ENCODE results near the gene UBE4A. TPM values are rescaled to one million over a fixed set of nuclear protein-coding genes. Genes with fewer than 3 reads are reported as not detected.

The UBE4A gene
- total RNA-seq, 1 donor from 2014 or later = 16.1 TPM

DNA sequence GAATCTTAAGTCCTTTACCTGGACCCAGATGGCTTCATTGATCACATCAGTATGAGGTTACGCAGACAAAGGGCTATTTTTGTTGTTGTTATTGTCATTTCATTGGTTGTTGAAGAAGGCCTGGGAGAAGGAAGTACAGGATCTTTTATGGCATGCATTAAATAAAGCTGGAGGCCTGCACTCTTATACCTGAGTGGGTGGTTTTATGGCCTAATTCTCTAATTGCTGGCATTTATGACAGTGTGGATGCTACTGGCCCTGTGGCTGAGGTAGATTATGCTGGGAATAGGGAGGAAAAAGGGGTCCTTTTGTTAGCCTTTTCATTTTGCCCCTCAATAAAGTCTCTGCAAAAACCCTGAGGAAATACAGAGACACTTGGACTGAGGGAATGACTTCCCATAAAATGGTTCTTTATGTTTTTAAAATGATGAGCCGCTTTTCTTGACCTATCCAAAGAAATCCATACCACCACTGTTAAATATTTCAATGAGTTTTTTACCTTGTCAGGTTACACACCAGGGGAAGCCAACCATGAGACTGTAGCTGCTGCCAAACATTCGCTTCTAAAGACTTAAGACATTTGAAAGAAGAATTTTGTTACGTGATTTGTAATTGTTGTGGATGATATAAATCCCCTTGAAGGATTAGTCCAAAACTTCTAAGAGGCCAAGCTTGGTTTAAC, 83.6 kb downstream of the UBE4A start:
- TF ChIP-seq, protein P1, sequence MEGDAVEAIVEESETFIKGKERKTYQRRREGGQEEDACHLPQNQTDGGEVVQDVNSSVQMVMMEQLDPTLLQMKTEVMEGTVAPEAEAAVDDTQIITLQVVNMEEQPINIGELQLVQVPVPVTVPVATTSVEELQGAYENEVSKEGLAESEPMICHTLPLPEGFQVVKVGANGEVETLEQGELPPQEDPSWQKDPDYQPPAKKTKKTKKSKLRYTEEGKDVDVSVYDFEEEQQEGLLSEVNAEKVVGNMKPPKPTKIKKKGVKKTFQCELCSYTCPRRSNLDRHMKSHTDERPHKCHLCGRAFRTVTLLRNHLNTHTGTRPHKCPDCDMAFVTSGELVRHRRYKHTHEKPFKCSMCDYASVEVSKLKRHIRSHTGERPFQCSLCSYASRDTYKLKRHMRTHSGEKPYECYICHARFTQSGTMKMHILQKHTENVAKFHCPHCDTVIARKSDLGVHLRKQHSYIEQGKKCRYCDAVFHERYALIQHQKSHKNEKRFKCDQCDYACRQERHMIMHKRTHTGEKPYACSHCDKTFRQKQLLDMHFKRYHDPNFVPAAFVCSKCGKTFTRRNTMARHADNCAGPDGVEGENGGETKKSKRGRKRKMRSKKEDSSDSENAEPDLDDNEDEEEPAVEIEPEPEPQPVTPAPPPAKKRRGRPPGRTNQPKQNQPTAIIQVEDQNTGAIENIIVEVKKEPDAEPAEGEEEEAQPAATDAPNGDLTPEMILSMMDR (IDR thresholded peaks at IDR 0.05; ENCODE audit: insufficient read depth, low read length, severe bottlenecking) = no peak
- FAIRE-seq = no peak
- no peaks in the 10 kb centered on the region for H3K27me3 ChIP-seq (ENCODE audit: control insufficient read depth, insufficient read depth, low read length)
- no peak overlapping the region for H3K4me3 ChIP-seq (ENCODE audit: low read depth, low read length)
- no peaks in the 10 kb centered on the region for H3K36me3 ChIP-seq (ENCODE audit: control insufficient read depth, insufficient read depth, low read length)
- no peak for DNase-seq (ENCODE audit: low read depth)

DNA sequence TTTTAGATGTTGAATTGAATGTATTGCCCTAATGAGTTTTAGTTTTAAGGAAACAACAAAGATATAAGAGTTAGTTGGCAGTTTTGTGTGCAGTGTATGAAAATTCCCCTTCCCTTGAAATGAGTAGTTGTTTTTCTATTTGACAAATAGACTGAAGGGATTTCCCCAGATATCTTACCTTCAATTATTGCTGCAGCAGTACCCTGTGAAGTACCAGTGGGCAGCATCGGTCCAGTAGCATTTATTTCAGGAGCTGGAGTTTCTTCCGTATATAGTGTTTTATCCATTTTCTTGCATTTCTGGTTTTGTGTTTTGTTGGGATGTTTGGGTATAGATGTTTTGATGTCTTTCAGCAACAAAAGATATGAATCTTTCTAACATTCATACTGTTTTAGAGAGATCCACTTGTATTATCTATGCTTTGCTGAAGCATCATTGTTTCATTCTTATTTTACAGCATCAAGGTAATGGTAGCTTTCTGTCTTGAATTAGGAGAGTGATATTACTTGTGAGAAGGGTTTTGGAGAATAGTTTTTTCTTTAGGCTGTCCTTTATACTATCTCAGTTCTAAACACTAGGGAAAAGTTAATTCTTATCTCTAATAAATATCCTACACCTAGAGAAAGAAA, 84.3 kb downstream of the UBE4A start:
- no peak for FAIRE-seq
- no peaks in the 10 kb centered on the region for H3K27me3 ChIP-seq (ENCODE audit: control insufficient read depth, insufficient read depth, low read length)
- DNase-seq (ENCODE audit: low read depth) = no peak
- H3K4me3 ChIP-seq (ENCODE audit: low read depth, low read length) = no peak overlapping the region
- no peaks in the 10 kb centered on the region for H3K36me3 ChIP-seq (ENCODE audit: control insufficient read depth, insufficient read depth, low read length)
- TF ChIP-seq, protein P1 (IDR thresholded peaks at IDR 0.05; ENCODE audit: insufficient read depth, low read length, severe bottlenecking) = no peak

DNA sequence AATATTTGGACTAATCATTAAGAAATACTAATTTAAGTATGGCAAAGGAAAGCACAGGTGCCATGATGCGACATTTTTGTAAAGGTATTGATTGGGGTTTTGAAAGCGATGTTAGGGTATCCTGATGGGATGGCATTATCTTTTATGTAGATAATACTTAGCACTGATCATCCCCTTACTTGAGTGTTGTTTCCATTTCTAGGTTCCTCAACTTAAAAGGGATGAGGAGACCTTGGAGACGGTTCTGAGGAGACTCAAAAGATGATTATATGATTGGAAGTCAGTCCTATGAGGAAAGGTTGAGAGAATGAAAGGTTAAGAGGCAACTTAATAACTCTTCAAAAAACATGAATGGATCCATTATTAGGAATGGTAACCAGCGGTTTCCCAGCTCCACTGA, 88.0 kb downstream of the UBE4A start:
- no peaks in the 10 kb centered on the region for H3K36me3 ChIP-seq (ENCODE audit: control insufficient read depth, insufficient read depth, low read length)
- H3K27me3 ChIP-seq (ENCODE audit: control insufficient read depth, insufficient read depth, low read length) = no peaks in the 10 kb centered on the region
- no peak for DNase-seq (ENCODE audit: low read depth)
- TF ChIP-seq, protein P1 (IDR thresholded peaks at IDR 0.05; ENCODE audit: insufficient read depth, low read length, severe bottlenecking) = no peak
- no peak overlapping the region for H3K4me3 ChIP-seq (ENCODE audit: low read depth, low read length)
- no peak for FAIRE-seq

DNA sequence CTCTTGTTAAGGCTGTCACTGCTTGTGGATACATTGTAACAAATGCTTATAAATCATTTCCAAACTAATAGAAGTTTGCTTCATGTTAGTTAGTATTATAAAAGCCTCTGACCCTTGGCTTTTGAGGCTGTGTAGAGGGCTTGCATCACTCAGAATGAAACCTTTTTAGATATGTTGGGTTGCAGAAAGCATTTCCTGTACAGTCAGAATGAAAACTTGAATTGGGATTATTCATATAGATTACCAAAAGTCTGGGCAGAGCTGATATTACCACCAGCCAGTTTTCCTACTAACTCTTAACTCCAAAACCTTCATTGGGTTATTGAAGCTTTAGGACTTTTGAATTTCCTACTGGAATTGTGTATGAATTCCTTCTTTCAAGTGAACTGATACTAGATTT, 88.9 kb downstream of the UBE4A start:
- Histone ChIP-seq H3K36me3 (ENCODE audit: control insufficient read depth, insufficient read depth, low read length) (no peaks in the 10 kb centered on the region), H3K27me3 (ENCODE audit: control insufficient read depth, insufficient read depth, low read length) (no peaks in the 10 kb centered on the region), H3K4me3 (ENCODE audit: low read depth, low read length) (no peak overlapping the region)
- DNase-seq (ENCODE audit: low read depth) = peak; percentile 58
- FAIRE-seq = no peak
- TF ChIP-seq, protein P1 (IDR thresholded peaks at IDR 0.05; ENCODE audit: insufficient read depth, low read length, severe bottlenecking) = no peak

Other genes with a start within 250 kb of the UBE4A start
- 0.53 and 1.2 TPM in 2 replicates for gene SCN4B, start 206.8 kb upstream of the UBE4A start, total RNA-seq
- under 0.01 and 0.13 TPM in 2 replicates for gene SCN2B, start 183.0 kb upstream of the UBE4A start, total RNA-seq
- gene JAML, start 134.6 kb upstream of the UBE4A start, total RNA-seq = 0.13 TPM in 1 of 2 replicates, not detected in the other
- gene MPZL3, start 107.2 kb upstream of the UBE4A start, total RNA-seq = 34.8 and 81.4 TPM in 2 replicates
- 38.7 and 79.2 TPM in 2 replicates for gene MPZL2, start 95.3 kb upstream of the UBE4A start, total RNA-seq
- gene CD3E, start 54.9 kb upstream of the UBE4A start, total RNA-seq = not detected in 2 replicates
- not detected in 2 replicates for gene CD3D, start 16.9 kb upstream of the UBE4A start, total RNA-seq
- not detected in 2 replicates for gene CD3G, start 15.3 kb upstream of the UBE4A start, total RNA-seq
- 61.1 and 113 TPM in 2 replicates for gene ATP5MG, start 42.0 kb downstream of the UBE4A start, total RNA-seq
- 14.0 and 20.6 TPM in 2 replicates for gene KMT2A, start 76.9 kb downstream of the UBE4A start, total RNA-seq
- 0.51 TPM in 1 of 2 replicates, not detected in the other for gene TTC36, start 167.9 kb downstream of the UBE4A start, total RNA-seq
- 13.8 and 14.7 TPM in 2 replicates for gene TMEM25, start 171.6 kb downstream of the UBE4A start, total RNA-seq
- 19.8 and 21.3 TPM in 2 replicates for gene IFT46, start 206.3 kb downstream of the UBE4A start, total RNA-seq
- gene ARCN1, start 212.8 kb downstream of the UBE4A start, total RNA-seq = 66.7 and 79.2 TPM in 2 replicates
- 13.3 and 22.6 TPM in 2 replicates for gene PHLDB1, start 248.0 kb downstream of the UBE4A start, total RNA-seq